ENCODE data around the gene CHMP6. TPM values are rescaled to one million over a fixed set of nuclear protein-coding genes. Genes with fewer than 3 reads are reported as not detected.

CHMP6 gene
- total and polyA plus RNA-seq, 2 experiments from 2014 or later = 35.5 to 58.8 TPM

DNA sequence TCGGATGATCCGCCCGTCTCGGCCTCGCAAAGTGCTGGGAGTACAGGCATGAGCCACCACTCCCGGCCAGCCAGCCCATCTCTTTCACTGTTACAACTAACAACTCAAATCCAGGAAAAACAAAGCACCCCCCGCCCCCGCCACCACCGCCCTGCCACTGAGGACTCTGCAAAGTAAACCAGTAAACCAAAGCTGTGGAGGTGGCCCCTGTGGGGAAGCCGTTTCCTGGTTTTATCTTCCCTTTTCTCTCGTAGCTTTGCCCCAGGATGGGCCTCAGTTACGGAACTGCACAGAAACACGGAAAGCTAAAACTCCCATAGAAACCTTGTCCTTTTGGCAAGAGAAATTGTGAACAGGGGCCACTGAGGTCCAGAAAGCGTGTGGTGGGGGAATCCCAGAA is 17.5 kb downstream of the CHMP6 start:
- no peak overlapping the region for H3K27ac ChIP-seq
- no peaks in the 10 kb centered on the region for H3K4me1 ChIP-seq (ENCODE audit: low read depth)
- H3K36me3 ChIP-seq = no peaks in the 10 kb centered on the region
- TF ChIP-seq, protein P1, sequence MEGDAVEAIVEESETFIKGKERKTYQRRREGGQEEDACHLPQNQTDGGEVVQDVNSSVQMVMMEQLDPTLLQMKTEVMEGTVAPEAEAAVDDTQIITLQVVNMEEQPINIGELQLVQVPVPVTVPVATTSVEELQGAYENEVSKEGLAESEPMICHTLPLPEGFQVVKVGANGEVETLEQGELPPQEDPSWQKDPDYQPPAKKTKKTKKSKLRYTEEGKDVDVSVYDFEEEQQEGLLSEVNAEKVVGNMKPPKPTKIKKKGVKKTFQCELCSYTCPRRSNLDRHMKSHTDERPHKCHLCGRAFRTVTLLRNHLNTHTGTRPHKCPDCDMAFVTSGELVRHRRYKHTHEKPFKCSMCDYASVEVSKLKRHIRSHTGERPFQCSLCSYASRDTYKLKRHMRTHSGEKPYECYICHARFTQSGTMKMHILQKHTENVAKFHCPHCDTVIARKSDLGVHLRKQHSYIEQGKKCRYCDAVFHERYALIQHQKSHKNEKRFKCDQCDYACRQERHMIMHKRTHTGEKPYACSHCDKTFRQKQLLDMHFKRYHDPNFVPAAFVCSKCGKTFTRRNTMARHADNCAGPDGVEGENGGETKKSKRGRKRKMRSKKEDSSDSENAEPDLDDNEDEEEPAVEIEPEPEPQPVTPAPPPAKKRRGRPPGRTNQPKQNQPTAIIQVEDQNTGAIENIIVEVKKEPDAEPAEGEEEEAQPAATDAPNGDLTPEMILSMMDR (IDR thresholded peaks at IDR 0.05; ENCODE audit: low read depth, low read length) = no peak
- peaks cover 23% of the 10 kb centered on the region for H3K27me3 ChIP-seq
- DNase-seq (ENCODE audit: low read depth in 1 of 2, low spot score in 1 of 2) = no peak
- H3K4me3 ChIP-seq = no peak overlapping the region
- H3K9me3 ChIP-seq (ENCODE audit: low read depth) = no peaks in the 10 kb centered on the region

DNA sequence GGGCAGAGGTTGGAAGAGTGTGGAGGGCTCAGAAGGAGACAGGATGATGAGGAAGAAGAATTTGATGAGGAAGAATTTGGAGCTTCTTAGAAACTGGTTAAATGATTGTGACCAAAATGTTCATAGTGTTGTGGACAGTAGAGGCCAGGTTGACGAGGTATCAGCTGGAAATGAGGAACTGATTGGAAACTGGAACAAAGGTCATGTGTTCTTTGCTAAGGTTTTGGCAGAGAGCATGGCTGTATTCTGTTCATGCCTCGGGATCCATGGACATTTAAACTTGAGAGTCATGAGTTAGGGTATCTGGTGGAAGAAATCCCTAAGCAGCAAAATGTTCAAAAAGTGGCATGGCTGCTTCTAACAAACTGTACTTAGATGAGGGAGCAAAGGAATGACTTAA is 19.3 kb downstream of the CHMP6 start:
- Histone ChIP-seq H3K27me3 (peaks cover 10% of the 10 kb centered on the region), H3K4me1 (ENCODE audit: low read depth) (no peaks in the 10 kb centered on the region), H3K36me3 (no peaks in the 10 kb centered on the region), H3K9me3 (ENCODE audit: low read depth) (no peaks in the 10 kb centered on the region), H3K4me3 (no peak overlapping the region), H3K27ac (no peak overlapping the region)
- no peak for DNase-seq (ENCODE audit: low read depth in 1 of 2, low spot score in 1 of 2)
- TF ChIP-seq, protein P1 (IDR thresholded peaks at IDR 0.05; ENCODE audit: low read depth, low read length) = no peak

DNA sequence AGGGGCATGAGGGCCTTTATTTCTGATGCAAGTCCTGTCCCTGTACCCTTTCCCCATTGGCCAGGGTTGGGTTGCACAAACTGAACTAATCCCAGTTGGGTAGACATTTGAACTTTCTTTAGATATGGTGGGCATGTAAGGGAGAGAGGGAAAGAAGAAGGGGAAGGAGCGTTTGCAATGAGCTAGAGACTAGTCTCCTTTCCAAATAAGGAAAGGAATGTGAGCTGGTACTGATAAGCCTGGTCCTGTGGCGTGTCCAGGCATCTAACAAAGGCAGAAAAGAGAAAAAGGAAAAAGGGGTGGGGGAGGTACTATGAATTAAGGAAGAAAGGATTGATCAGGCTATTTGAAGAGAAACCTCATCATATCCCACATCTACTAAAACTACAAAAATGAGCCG is 20.3 kb downstream of the CHMP6 start:
- no peaks in the 10 kb centered on the region for H3K4me1 ChIP-seq (ENCODE audit: low read depth)
- TF ChIP-seq, protein P1 (IDR thresholded peaks at IDR 0.05; ENCODE audit: low read depth, low read length) = no peak
- peak; percentile 43 to 65 for DNase-seq (ENCODE audit: low read depth in 1 of 2, low spot score in 1 of 2)
- peak overlapping the region; percentile 83 for H3K27ac ChIP-seq
- H3K27me3 ChIP-seq = no peaks in the 10 kb centered on the region
- H3K9me3 ChIP-seq (ENCODE audit: low read depth) = no peaks in the 10 kb centered on the region
- no peaks in the 10 kb centered on the region for H3K36me3 ChIP-seq
- H3K4me3 ChIP-seq = no peak overlapping the region

DNA sequence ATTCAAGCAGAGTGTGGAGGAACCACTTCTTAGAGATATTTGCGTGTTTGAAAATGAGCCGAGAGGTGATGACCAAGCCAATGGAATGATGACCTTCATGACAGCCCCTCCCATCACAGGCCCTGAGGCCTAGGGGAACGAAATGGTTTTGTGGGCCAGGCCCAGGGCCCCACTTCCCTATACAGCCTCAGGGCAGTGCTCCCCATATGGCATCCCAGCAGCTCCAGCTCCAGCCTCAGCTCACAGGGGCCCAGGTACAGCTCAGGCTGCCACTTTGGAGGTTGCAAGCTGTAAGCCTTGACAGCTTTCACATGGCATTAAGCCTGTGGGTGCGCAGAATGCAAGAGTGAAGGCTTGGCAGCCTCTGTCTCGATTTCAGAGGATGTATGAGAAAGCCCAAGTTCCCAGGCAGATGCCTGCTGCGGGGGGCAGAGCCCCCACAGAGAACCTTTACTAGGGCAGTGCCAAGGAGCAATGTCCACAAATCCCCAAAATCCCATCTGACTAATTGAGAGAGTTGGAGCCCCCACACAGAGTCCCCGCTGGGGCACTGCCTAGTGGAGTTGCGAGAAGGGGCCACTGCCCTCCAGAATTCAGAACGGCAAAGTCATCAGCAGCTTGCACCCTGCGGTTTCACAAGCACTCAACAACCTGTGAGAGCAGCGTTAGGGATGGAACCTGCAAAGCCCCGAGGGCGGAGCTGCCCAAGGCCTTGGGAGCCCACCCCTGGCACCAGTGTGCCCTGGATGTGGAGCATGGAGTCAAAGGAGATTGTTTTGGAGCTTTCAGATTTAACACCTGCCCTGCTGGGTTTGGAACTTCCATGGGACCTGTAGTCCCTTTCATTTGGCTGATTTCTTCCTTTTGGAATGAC is 21.2 kb downstream of the CHMP6 start:
- Histone ChIP-seq H3K9me3 (ENCODE audit: low read depth) (no peaks in the 10 kb centered on the region), H3K36me3 (no peaks in the 10 kb centered on the region), H3K4me3 (no peak overlapping the region), H3K27me3 (no peaks in the 10 kb centered on the region), H3K4me1 (ENCODE audit: low read depth) (no peaks in the 10 kb centered on the region), H3K27ac (peak overlapping the region; percentile 83)
- TF ChIP-seq, protein P1 (IDR thresholded peaks at IDR 0.05; ENCODE audit: low read depth, low read length) = no peak
- no peak for DNase-seq (ENCODE audit: low read depth in 1 of 2, low spot score in 1 of 2)

DNA sequence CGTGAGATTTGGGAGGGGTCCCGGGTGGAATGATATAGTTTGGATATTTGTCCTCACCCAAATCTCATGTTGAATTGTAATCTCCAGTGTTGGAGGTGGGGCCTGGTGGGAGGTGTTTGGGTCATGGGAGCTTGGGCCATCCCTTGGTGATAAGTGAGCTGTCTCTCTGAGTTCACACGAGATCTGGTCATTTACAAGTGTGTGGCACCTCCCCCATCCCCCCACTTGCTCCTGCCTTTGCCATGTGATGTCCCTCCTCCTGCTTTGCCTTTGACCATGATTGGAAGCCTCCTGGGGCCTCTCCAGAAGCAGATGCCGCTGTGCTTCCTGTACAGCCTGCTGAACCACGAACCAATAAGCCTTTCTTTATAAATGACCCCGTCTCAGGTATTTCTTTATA is 22.0 kb downstream of the CHMP6 start:
- TF ChIP-seq, protein P1 (IDR thresholded peaks at IDR 0.05; ENCODE audit: low read depth, low read length) = no peak
- Histone ChIP-seq H3K36me3 (no peaks in the 10 kb centered on the region), H3K4me3 (no peak overlapping the region), H3K9me3 (ENCODE audit: low read depth) (no peaks in the 10 kb centered on the region), H3K27ac (no peak overlapping the region), H3K4me1 (ENCODE audit: low read depth) (no peaks in the 10 kb centered on the region), H3K27me3 (no peaks in the 10 kb centered on the region)
- no peak for DNase-seq (ENCODE audit: low read depth in 1 of 2, low spot score in 1 of 2)

Measured in cardiac muscle cell (in vitro differentiated cells and primary cell).